K562 (cell line): Measurements from ENCODE around the gene WDCP. TPM values are rescaled to one million over a fixed set of nuclear protein-coding genes. Genes with fewer than 3 reads are reported as not detected.

Source experiments
- ATF2 ChIP-seq: sonication (generic); formaldehyde crosslinking; IDR thresholded peaks from 2 replicates; pipeline ENCODE4 v1.8.1; 2022; ENCODE audit warnings: missing genetic modification reagents
- BDP1 ChIP-seq: IDR thresholded peaks from 3 replicates; pipeline ENCODE4 v1.6.1; 2011; ENCODE audit not compliant: insufficient read length, insufficient read depth
- ETV5 ChIP-seq: sonication (generic); formaldehyde crosslinking; IDR thresholded peaks from 2 replicates; pipeline ENCODE4 v1.4.0; 2020; ENCODE audit warnings: low read depth, mild to moderate bottlenecking, missing genetic modification reagents
- KDM4B ChIP-seq, 2 experiments: fragments of 450-650 bp in 1 of 2; sonication (generic) in 1 of 2; IDR thresholded peaks; 2 replicates each; pipeline ENCODE4 v1.6.1; 2016 to 2017; ENCODE audit warnings: borderline replicate concordance in 2 of 2, antibody characterized with exemption in 1 of 2, low read depth in 1 of 2, mild to moderate bottlenecking in 1 of 2
- RBM39 ChIP-seq: fragments of 200-400 bp; formaldehyde crosslinking; optimal IDR thresholded peaks from 2 replicates; pipeline ENCODE3; 2018; ENCODE audit warnings: low read depth, low read length
- ZEB2 ChIP-seq: fragments of 450-650 bp; IDR thresholded peaks from 2 replicates; pipeline ENCODE4 v1.6.1; 2016
- ZNF23 ChIP-seq: fragments of 250-450 bp; sonication (Bioruptor Pico); IDR thresholded peaks from 2 replicates; pipeline ENCODE4 v1.4.0; 2020; ENCODE audit warnings: mild to moderate bottlenecking
- polyA plus RNA-seq, 8 experiments: library from polyadenylated mRNA; depleted of rRNA in 4 of 8; stranded (reverse) in 5 of 8; unstranded in 3 of 8; fragments of >200 nt; fragmentation: Nextera tagmentation in 2 of 8; fragmentation: Illumina TruSeq in 1 of 8; extraction: Ambion mirVana in 2 of 8; extraction: Trizol in 1 of 8; gene quantifications; 2 replicates each; pipeline versions ENCODE4 v1.2.1 to v1.2.3, GENCODE V29; 2011 to 2014; ENCODE audit warnings: inconsistent platforms in 1 of 8, missing spikeins in 1 of 8
- total RNA-seq, 7 experiments: library from RNA; depleted of rRNA in 6 of 7; stranded (reverse); fragments of >200 nt in 6 of 7; fragmentation: Illumina TruSeq in 2 of 7; extraction: Trizol in 2 of 7; gene quantifications; 2 replicates each; pipeline versions ENCODE4 v1.2.1 to v1.2.3, GENCODE V29; 2011 to 2021; ENCODE audit warnings: low replicate concordance in 1 of 7
- TF ChIP-seq, protein P1 (sequence below): fragments of 250-450 bp; sonication (Bioruptor Pico); IDR thresholded peaks from 2 replicates; pipeline ENCODE4 v1.4.0; 2020; ENCODE audit warnings: mild to moderate bottlenecking, moderate library complexity
- TF ChIP-seq, protein P2 (sequence below): sonication (generic); formaldehyde crosslinking; IDR thresholded peaks from 2 replicates; pipeline ENCODE4 v1.4.0; 2020; ENCODE audit warnings: mild to moderate bottlenecking, missing genetic modification reagents
- TF ChIP-seq, protein P3 (sequence below): sonication (generic); formaldehyde crosslinking; IDR thresholded peaks from 2 replicates; pipeline ENCODE4 v1.8.0; 2022; ENCODE audit warnings: missing genetic modification reagents, mild to moderate bottlenecking, borderline replicate concordance
- TF ChIP-seq, protein P4 (sequence below), 2 experiments: fragments of 450-650 bp in 1 of 2; IDR thresholded peaks; 2 replicates each; pipeline ENCODE4 v1.6.1; 2011 to 2017; ENCODE audit warnings: low read depth in 2 of 2, antibody characterized with exemption in 1 of 2, borderline replicate concordance in 1 of 2, low read length in 1 of 2, mild to moderate bottlenecking in 1 of 2, mixed read lengths in 1 of 2; ENCODE audit not compliant: control insufficient read depth in 1 of 2
- TF ChIP-seq, protein P5 (sequence below): sonication (generic); formaldehyde crosslinking; IDR thresholded peaks from 2 replicates; pipeline ENCODE4 v1.8.1; 2023; ENCODE audit warnings: mild to moderate bottlenecking, missing genetic modification reagents
- TF ChIP-seq, protein P6 (sequence below): sonication (generic); formaldehyde crosslinking; IDR thresholded peaks from 2 replicates; pipeline ENCODE4 v1.8.1; 2023; ENCODE audit warnings: mild to moderate bottlenecking, missing genetic modification reagents

WDCP gene
- total and polyA plus RNA-seq, 9 of the 15 experiments (the other 6 are each of a cell fraction or from before 2014, with no cell fraction given), result 10.1 to 41.4 (median 21.8) TPM

- TF ChIP-seq, protein P1, sequence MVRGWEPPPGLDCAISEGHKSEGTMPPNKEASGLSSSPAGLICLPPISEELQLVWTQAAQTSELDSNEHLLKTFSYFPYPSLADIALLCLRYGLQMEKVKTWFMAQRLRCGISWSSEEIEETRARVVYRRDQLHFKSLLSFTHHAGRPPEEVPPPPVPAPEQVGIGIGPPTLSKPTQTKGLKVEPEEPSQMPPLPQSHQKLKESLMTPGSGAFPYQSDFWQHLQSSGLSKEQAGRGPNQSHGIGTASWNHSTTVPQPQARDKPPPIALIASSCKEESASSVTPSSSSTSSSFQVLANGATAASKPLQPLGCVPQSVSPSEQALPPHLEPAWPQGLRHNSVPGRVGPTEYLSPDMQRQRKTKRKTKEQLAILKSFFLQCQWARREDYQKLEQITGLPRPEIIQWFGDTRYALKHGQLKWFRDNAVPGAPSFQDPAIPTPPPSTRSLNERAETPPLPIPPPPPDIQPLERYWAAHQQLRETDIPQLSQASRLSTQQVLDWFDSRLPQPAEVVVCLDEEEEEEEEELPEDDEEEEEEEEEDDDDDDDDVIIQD, result no peak
- TF ChIP-seq KDM4B (IDR thresholded peaks at IDR 0.05; ENCODE audit: borderline replicate concordance in 2 of 2, low read depth in 1 of 2) (0 out of 4 replicates have a peak, but pooled peaks of 1 of the 2 experiments have one; percentile 23), BDP1 (no peak), ATF2 (CRISPR knock-in tag) (no peak), ZEB2 (peak; percentile 20; the same call in 1 of the 2 replicates), ZNF23 (CRISPR knock-in tag) (no peak), ETV5 (CRISPR knock-in tag) (peak; percentile 54; the same call in 1 of the 2 replicates), RBM39 (no peak)
- TF ChIP-seq, protein P2, sequence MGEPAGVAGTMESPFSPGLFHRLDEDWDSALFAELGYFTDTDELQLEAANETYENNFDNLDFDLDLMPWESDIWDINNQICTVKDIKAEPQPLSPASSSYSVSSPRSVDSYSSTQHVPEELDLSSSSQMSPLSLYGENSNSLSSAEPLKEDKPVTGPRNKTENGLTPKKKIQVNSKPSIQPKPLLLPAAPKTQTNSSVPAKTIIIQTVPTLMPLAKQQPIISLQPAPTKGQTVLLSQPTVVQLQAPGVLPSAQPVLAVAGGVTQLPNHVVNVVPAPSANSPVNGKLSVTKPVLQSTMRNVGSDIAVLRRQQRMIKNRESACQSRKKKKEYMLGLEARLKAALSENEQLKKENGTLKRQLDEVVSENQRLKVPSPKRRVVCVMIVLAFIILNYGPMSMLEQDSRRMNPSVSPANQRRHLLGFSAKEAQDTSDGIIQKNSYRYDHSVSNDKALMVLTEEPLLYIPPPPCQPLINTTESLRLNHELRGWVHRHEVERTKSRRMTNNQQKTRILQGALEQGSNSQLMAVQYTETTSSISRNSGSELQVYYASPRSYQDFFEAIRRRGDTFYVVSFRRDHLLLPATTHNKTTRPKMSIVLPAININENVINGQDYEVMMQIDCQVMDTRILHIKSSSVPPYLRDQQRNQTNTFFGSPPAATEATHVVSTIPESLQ (CRISPR knock-in tag), result no peak
- TF ChIP-seq, protein P3, sequence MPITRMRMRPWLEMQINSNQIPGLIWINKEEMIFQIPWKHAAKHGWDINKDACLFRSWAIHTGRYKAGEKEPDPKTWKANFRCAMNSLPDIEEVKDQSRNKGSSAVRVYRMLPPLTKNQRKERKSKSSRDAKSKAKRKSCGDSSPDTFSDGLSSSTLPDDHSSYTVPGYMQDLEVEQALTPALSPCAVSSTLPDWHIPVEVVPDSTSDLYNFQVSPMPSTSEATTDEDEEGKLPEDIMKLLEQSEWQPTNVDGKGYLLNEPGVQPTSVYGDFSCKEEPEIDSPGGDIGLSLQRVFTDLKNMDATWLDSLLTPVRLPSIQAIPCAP, result no peak
- TF ChIP-seq, protein P4, sequence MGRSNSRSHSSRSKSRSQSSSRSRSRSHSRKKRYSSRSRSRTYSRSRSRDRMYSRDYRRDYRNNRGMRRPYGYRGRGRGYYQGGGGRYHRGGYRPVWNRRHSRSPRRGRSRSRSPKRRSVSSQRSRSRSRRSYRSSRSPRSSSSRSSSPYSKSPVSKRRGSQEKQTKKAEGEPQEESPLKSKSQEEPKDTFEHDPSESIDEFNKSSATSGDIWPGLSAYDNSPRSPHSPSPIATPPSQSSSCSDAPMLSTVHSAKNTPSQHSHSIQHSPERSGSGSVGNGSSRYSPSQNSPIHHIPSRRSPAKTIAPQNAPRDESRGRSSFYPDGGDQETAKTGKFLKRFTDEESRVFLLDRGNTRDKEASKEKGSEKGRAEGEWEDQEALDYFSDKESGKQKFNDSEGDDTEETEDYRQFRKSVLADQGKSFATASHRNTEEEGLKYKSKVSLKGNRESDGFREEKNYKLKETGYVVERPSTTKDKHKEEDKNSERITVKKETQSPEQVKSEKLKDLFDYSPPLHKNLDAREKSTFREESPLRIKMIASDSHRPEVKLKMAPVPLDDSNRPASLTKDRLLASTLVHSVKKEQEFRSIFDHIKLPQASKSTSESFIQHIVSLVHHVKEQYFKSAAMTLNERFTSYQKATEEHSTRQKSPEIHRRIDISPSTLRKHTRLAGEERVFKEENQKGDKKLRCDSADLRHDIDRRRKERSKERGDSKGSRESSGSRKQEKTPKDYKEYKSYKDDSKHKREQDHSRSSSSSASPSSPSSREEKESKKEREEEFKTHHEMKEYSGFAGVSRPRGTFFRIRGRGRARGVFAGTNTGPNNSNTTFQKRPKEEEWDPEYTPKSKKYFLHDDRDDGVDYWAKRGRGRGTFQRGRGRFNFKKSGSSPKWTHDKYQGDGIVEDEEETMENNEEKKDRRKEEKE (IDR thresholded peaks at IDR 0.05; ENCODE audit: borderline replicate concordance in 1 of 2, control insufficient read depth in 1 of 2, low read depth in 2 of 2, low read length in 1 of 2), result no peak
- TF ChIP-seq, protein P5, sequence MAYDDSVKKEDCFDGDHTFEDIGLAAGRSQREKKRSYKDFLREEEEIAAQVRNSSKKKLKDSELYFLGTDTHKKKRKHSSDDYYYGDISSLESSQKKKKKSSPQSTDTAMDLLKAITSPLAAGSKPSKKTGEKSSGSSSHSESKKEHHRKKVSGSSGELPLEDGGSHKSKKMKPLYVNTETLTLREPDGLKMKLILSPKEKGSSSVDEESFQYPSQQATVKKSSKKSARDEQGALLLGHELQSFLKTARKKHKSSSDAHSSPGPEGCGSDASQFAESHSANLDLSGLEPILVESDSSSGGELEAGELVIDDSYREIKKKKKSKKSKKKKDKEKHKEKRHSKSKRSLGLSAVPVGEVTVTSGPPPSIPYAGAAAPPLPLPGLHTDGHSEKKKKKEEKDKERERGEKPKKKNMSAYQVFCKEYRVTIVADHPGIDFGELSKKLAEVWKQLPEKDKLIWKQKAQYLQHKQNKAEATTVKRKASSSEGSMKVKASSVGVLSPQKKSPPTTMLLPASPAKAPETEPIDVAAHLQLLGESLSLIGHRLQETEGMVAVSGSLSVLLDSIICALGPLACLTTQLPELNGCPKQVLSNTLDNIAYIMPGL, result no peak
- TF ChIP-seq, protein P6, sequence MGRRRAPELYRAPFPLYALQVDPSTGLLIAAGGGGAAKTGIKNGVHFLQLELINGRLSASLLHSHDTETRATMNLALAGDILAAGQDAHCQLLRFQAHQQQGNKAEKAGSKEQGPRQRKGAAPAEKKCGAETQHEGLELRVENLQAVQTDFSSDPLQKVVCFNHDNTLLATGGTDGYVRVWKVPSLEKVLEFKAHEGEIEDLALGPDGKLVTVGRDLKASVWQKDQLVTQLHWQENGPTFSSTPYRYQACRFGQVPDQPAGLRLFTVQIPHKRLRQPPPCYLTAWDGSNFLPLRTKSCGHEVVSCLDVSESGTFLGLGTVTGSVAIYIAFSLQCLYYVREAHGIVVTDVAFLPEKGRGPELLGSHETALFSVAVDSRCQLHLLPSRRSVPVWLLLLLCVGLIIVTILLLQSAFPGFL (CRISPR knock-in tag), result no peak
These were observed 35.7 kb downstream of the WDCP start (continued) for GRCh38 chr2:24011250-24012104.
